Loucy (cell line): ENCODE measurements around the gene PTPRT.

Source experiments
- H2AFZ ChIP-seq: fragments of 200-600 bp; sonication (generic); 2 replicates; pipeline ENCODE4 v1.6.0; 2016; ENCODE audit warnings: antibody characterized with exemption, mild to moderate bottlenecking, low read length, moderate library complexity
- H3F3A ChIP-seq: fragments of 200-600 bp; 2 replicates; pipeline ENCODE4 v1.6.0; 2016; ENCODE audit warnings: antibody characterized with exemption, low read depth, mild to moderate bottlenecking
- H3K27me3 ChIP-seq: fragments of 200-600 bp; sonication (generic); 2 replicates; pipeline ENCODE4 v1.6.1; 2014; ENCODE audit warnings: low read length, mild to moderate bottlenecking; ENCODE audit not compliant: insufficient read depth, poor library complexity, severe bottlenecking
- H3K36me3 ChIP-seq: fragments of 200-600 bp; sonication (generic); 2 replicates; pipeline ENCODE4 v1.6.1; 2016; ENCODE audit warnings: low read length; ENCODE audit not compliant: insufficient read depth
- H3K4me1 ChIP-seq: fragments of 200-600 bp; sonication (generic); 2 replicates; pipeline ENCODE4 v1.5.1; 2014; ENCODE audit warnings: low read length, mild to moderate bottlenecking; ENCODE audit not compliant: insufficient read depth, poor library complexity, severe bottlenecking
- H3K4me2 ChIP-seq: fragments of 200-600 bp; sonication (generic); 2 replicates; pipeline ENCODE4 v1.6.0; 2014; ENCODE audit warnings: antibody characterized with exemption, low read length, low read depth, mild to moderate bottlenecking; ENCODE audit not compliant: poor library complexity, severe bottlenecking
- H3K4me3 ChIP-seq: fragments of 200-600 bp; sonication (generic); 2 replicates; pipeline ENCODE4 v1.5.1; 2014; ENCODE audit warnings: low read length, mild to moderate bottlenecking, mixed read lengths; ENCODE audit not compliant: poor library complexity, severe bottlenecking
- H3K79me2 ChIP-seq: fragments of 200-600 bp; sonication (generic); 2 replicates; pipeline ENCODE4 v1.6.1; 2014; ENCODE audit warnings: low read length; ENCODE audit not compliant: insufficient read depth
- H3K9ac ChIP-seq: fragments of 200-600 bp; sonication (generic); 2 replicates; pipeline ENCODE4 v1.6.0; 2014; ENCODE audit warnings: mild to moderate bottlenecking, low read depth, low read length, moderate library complexity; ENCODE audit not compliant: poor library complexity, severe bottlenecking
- H3K9me2 ChIP-seq: fragments of 200-600 bp; sonication (generic); replicated peaks from 2 replicates; pipeline ENCODE4 v1.6.1; 2016; ENCODE audit warnings: low read depth, low read length, mixed read lengths
- H3K9me3 ChIP-seq: fragments of 200-600 bp; sonication (generic); 2 replicates; pipeline ENCODE4 v1.6.1; 2014; ENCODE audit warnings: mild to moderate bottlenecking, antibody characterized with exemption, low read length, low read depth; ENCODE audit not compliant: insufficient read depth
- H4K20me1 ChIP-seq: fragments of 200-600 bp; sonication (generic); 2 replicates; pipeline ENCODE4 v1.6.0; 2014; ENCODE audit warnings: antibody characterized with exemption, low read length, mild to moderate bottlenecking; ENCODE audit not compliant: insufficient read depth, poor library complexity, severe bottlenecking
- EZH2phosphoT487 ChIP-seq: fragments of 200-600 bp; IDR thresholded peaks from 2 replicates; pipeline ENCODE4 v1.6.1; 2018; ENCODE audit warnings: antibody characterized with exemption, mild to moderate bottlenecking, moderate library complexity, borderline replicate concordance
- TF ChIP-seq, protein P1 (sequence below): fragments of 200-600 bp; sonication (generic); conservative IDR thresholded peaks from 2 replicates; pipeline ENCODE4 v1.5.1; 2014; ENCODE audit warnings: mild to moderate bottlenecking, antibody characterized with exemption, low read length

PTPRT gene

DNA sequence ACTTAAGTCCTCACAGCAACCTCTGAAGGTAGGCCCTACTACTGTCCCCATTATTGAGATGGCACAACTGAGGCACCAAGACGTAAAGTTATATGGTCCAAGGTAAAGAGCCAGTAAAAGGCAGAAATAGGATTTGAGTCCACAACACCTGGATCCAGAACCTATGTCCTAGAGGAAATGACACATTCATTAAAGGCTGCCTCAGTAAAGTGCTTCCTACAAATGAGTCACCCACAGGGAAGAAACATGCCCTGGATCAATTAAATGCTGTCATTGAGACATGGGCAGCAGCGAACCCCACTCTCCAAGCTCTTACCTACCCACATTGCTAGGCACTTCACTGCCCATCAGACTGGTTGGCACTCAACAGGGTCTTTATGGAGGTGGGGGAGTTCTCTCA is 600.9 kb downstream of the PTPRT start:
- Histone ChIP-seq H4K20me1 (no peaks in the 10 kb centered on the region), H3K4me3 (no peak overlapping the region), H3K27me3 (no peaks in the 10 kb centered on the region), H3F3A (no peaks in the 10 kb centered on the region), H3K9me2 (no peaks in the 10 kb centered on the region), H3K4me1 (no peaks in the 10 kb centered on the region), H3K9ac (no peak overlapping the region), H3K79me2 (no peaks in the 10 kb centered on the region), H3K4me2 (no peak overlapping the region), H3K36me3 (no peaks in the 10 kb centered on the region), H3K9me3 (no peaks in the 10 kb centered on the region), H2AFZ (no peak overlapping the region)
- TF ChIP-seq EZH2phosphoT487: no peak
- TF ChIP-seq, protein P1, sequence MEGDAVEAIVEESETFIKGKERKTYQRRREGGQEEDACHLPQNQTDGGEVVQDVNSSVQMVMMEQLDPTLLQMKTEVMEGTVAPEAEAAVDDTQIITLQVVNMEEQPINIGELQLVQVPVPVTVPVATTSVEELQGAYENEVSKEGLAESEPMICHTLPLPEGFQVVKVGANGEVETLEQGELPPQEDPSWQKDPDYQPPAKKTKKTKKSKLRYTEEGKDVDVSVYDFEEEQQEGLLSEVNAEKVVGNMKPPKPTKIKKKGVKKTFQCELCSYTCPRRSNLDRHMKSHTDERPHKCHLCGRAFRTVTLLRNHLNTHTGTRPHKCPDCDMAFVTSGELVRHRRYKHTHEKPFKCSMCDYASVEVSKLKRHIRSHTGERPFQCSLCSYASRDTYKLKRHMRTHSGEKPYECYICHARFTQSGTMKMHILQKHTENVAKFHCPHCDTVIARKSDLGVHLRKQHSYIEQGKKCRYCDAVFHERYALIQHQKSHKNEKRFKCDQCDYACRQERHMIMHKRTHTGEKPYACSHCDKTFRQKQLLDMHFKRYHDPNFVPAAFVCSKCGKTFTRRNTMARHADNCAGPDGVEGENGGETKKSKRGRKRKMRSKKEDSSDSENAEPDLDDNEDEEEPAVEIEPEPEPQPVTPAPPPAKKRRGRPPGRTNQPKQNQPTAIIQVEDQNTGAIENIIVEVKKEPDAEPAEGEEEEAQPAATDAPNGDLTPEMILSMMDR: no peak

DNA sequence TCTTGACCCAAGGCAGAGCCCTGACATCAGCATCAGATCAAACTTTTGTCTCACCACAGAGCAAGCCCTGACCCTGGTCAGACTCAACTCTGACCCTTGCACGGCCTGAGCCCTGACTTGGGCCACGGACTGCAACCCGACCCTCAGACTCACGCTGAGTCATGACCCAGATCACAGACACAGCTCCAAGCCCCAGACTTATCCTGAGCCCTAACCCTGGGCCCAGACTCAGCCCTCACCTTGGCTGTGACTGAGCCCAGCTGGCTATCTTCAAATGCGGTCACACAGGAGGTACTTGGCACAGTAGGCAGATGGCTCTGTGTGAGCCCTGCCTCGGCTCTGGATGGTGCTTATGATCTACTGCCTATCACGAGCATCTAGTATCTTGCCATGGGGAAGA is 602.3 kb downstream of the PTPRT start:
- no peak overlapping the region for H3K4me3 ChIP-seq
- H2AFZ ChIP-seq: no peak overlapping the region
- H3F3A ChIP-seq: no peaks in the 10 kb centered on the region
- H3K36me3 ChIP-seq: no peaks in the 10 kb centered on the region
- H3K4me1 ChIP-seq: no peaks in the 10 kb centered on the region
- H4K20me1 ChIP-seq: no peaks in the 10 kb centered on the region
- no peaks in the 10 kb centered on the region for H3K9me2 ChIP-seq
- no peaks in the 10 kb centered on the region for H3K79me2 ChIP-seq
- no peak overlapping the region for H3K4me2 ChIP-seq
- H3K9me3 ChIP-seq: no peaks in the 10 kb centered on the region
- no peak for TF ChIP-seq EZH2phosphoT487
- TF ChIP-seq, protein P1: no peak
- H3K9ac ChIP-seq: no peak overlapping the region
- H3K27me3 ChIP-seq: no peaks in the 10 kb centered on the region

DNA sequence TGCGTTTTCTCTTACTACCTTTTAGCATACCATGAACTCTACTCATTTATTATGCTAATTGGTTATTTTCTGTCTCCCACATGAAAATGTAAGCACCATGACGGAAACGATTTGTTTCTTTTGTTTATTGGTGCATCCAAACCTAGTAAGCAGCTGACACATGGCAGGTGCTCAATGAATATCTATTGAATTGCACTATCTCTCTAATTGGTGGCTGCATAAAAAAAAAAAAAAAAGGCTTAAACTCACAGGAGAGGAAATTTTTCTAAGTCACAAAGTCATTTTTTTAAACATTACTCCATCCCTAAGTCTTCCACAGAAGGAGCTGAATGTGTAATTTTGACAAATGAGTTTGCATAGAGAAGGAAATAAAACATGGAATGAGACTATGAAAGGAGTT is 608.4 kb downstream of the PTPRT start:
- Histone ChIP-seq H3K9me3 (no peaks in the 10 kb centered on the region), H3K27me3 (no peaks in the 10 kb centered on the region), H3K4me3 (no peak overlapping the region), H3K9me2 (no peaks in the 10 kb centered on the region), H4K20me1 (no peaks in the 10 kb centered on the region), H3F3A (no peaks in the 10 kb centered on the region), H3K9ac (no peak overlapping the region), H3K79me2 (no peaks in the 10 kb centered on the region), H3K4me1 (no peaks in the 10 kb centered on the region), H3K4me2 (no peak overlapping the region), H2AFZ (no peak overlapping the region), H3K36me3 (no peaks in the 10 kb centered on the region)
- no peak for TF ChIP-seq EZH2phosphoT487
- TF ChIP-seq, protein P1: no peak
